Measurements from ENCODE around the gene CDK5RAP2.

CDK5RAP2 gene

DNA sequence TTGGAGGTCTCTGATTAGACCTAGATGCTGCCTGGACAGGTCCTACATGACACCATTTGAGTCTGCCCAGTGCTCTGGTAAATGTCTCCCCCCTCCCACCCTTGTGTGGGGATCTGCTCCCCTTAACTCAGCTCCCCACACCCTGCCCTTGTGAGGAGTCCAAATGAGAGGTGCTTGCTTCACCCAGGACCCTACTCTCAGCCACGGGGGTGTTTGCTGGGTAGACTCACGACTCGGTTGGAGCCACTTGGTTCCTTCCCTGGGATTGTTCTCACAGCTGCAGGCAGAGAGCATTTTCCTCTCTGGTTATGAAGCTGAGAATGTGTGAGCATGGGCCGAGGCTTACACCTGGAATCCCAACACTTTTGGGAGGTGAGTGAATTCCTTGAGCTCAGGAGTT lies 204.7 kb downstream of the CDK5RAP2 start:
- no peak for DNase-seq

DNA sequence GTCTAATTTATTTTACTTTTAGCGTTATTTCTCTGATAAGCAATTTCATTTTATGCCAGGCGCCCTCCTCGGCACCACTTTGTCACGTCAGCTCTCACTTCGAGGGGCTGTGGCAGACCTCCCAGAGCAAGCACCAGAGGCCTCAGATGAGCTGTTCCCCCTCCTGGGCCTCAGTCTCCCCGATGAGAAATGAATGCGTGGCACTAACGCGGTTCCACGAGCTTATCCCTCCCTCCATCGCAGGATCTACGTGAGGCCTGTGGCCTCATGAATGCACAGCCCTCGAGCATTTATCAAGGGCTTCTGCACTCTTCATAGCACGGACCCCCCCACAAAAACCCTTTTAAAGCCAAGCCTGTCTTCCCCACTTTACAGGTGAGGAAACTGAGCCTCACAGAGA lies 205.2 kb downstream of the CDK5RAP2 start:
- no peak for DNase-seq

DNA sequence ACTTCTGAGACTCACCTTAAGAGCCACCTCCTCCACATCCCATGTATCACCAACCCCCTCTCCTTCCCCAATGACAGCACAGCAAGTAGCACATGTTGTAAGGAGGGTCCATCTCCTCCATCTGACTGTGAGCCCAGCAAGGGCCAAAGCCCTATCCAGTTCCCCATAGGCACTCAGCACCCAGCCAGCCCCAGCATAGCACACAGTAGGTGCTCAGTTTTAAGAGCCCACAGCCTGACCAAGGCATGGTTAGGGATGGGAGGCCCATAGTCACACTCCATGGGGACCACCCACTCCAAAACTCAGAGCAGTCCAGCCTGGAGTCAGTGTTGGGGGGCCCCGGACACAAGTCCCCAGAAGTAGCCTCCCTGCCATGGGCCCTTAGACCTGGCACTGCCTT lies 205.7 kb downstream of the CDK5RAP2 start:
- no peak for DNase-seq

DNA sequence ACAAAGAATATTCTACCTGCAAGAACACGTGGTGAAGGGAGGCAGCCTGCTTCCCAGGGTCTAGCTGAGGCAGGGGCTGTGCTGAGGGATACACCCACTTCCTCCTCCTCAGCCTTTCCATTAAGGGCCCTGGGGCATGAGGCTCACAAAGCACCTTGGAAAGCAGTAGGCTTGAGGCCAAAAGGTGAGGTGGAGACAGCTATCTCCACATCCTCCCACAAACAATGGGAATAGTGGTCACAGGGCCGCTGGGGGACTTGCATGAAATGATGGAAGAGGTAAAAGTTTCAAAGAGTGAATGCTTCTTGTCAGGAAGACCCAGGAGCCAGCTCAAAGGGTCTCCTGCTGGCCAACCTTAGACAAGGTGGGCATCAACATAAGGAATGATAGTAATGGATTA lies 207.9 kb downstream of the CDK5RAP2 start:
- no peak for DNase-seq

DNA sequence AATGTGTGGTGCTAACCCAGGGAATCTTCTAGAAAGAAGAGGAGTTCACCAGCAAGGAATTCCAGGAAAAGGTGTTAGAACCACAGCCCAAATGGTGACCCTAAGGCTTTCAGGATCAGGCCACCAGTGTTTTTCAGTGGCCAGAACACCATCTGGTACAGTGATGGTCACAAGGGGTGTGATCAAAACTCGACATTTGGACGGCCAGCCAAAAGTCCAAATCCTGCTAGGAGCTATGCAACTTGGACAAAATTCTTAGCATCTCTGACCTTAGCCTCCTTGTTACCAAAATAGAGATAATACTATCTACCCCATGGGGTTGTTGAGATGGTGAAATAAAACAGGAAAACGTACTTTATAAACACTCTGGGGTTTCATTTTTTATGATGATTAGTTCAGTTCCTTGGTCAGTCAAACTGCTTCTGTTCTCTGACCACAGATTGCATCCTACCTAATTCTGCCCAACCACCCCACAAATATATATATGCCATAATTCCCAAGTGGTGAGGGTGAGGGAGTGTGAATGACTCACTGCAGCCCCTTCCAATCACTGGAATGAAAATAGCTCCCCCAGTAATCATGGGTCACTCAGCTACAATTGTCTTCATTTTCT lies 210.3 kb downstream of the CDK5RAP2 start:
- DNase-seq: no peak

DNA sequence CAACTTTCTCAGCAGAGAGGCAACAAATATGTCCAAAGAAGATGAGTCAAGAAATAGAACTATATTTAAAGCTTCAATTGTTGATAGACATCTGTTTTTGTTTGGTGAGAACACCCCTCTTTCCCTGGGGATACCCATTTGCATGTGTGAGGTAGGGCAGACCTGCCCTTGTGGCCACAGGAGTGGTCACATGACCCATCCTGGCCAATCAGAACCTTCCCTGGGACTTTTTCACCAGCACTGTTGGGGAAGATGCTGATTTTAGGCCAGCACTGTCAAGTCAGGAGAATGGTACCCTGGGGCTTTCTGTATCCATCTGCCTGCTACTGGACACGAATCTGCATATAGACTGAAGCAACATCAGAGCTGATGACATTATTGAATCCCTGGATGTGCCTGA lies 211.2 kb downstream of the CDK5RAP2 start:
- DNase-seq: no peak

DNA sequence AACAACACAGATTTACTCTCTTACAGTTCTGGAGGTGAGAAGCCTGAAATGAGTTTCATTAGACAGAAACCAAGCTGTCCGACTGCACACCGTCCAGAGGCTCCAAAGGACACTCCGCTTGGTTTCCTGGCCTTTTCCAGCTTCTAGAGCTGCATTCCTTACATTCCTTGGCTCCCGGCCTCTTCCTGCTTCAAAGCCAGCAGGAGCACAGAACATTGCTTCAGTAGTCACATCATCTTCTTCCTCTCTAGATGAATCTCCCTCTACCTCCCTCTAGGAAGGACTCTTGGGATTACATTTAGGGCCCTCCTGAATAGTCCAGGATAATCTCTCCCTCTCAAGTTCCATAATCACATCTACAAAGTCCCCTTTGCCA lies 213.3 kb downstream of the CDK5RAP2 start:
- DNase-seq: no peak

DNA sequence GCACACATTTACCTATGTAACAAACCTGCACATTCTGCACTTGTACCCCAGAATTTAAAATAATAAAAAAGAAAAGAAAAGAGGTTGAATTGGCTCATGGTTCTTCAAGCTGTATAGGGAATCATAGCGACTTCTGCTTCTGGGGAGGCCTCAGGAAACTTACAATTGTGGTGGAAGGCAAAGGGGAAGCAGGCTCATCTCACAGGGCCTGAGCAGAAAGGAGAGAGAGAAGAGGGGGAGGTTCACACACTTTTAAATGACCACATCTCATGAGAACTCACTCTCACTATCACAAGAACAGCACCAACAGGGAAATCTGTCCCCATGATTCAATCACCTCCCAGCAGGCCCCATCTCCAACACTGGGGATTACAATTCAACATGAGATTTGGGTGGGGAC lies 214.6 kb downstream of the CDK5RAP2 start:
- no peak for DNase-seq

DNA sequence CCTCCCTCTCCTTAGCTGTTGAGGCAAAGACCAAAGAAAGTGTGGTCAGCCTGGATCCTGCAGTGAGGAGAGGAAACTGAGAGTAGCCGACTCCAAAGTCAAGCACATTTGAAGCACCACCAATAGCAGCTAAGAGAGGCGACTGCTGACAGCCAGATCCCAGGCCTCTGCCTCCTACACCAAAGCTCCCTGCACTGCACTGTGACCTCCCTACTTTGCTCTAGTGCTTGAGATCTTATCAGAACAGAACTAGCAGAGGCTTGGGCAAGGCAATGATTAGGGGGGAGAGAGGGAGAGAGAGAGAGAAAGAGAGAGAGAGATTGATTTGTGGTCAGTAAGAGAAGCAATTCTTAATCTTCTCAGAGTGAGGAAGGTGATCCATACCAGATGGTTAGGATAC lies 216.3 kb downstream of the CDK5RAP2 start:
- DNase-seq: no peak

DNA sequence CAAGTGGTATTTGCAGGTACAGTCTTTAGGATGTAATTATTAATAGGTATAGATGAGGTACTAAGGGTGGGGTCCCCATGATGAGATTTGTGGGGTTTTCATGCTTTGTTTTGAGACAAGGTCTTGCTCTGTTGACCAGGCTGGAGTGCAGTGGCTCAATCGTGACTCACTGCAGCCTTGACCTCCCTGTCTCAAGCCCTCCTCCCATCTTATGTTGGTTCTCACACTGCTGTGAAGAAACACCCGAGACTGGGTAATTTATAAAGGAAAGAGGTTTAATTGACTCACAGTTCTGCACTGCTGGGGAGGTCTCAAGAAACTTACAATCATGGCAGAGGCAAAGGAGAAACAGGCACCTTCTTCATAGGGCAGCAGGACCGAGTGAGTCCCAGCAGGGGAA lies 217.5 kb downstream of the CDK5RAP2 start:
- DNase-seq: no peak

DNA sequence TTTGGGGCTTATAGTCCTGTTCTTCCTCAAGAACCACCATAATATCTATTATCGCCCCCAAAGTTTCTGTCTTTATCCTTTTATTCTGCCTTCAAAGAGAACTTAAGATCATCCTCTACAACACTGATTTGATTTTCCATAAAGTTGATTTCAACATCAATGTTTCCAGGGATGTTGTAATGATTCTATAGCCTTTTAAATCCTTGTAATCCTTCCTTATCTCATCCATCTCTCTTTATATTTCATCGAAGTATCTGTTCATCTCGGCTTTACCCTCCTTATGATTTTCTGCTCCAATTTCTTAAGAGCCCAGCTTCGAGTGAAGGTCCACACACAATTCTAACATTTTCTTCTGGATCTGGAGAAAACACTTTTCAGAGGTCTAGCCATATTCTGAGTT lies 218.4 kb downstream of the CDK5RAP2 start:
- no peak for DNase-seq

DNA sequence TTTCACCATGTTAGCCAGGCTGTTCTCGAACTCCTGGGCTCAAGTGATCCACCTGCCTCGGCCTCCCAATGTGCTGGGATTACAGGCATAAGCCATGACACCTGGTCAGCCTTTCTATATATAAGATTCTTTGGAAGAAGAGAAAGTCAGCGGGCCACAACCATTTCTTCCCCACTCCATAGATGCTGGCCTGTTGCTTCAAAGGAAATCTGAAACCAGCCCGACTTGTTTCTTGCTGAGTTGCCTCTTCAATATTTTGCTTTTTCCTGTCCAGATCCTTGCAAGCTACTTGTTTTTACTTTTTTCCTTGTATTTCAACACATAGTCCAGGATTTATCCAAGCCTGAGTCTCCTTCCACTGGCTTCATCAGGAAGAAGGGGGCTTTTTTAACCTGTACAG lies 219.5 kb downstream of the CDK5RAP2 start:
- no peak for DNase-seq

DNA sequence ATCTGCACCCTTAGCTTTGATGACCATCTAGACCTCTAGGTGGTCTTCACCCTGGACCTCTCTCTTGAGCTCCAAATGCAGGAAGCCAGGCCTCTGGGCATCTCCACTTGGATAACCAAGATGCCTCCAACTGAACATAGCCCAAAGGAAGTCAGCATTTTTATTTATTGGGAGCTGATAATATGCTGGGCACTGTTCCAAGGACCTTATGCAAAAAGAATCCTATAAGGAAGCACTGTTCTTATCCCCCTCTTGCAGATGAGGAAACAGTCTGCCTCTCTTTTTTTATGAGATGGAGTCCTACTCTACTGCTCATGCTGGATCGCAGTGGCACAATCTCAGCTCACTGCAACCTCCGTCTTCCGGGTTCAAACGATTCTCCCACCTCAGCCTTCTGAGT lies 219.9 kb downstream of the CDK5RAP2 start:
- no peak for DNase-seq

DNA sequence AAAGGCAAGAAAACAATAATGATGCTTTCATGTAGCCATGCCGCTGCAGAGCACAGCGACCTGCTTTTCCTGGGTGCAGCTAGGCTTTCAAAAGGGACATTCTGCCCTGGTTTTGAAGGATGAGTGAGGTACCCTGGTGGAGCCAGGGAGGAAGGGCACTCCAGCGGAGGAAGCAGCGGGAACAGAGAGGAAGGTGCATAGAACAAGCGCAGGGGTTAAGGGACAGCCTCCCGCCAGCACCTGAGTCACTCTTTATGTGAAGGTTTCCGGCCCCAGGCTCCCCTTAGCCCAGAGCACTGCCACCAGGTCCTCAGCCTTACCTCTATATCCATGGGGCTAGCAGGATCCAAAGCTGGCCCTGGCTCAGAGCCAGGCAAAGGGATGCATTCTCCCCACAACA lies 221.1 kb downstream of the CDK5RAP2 start:
- no peak for DNase-seq

DNA sequence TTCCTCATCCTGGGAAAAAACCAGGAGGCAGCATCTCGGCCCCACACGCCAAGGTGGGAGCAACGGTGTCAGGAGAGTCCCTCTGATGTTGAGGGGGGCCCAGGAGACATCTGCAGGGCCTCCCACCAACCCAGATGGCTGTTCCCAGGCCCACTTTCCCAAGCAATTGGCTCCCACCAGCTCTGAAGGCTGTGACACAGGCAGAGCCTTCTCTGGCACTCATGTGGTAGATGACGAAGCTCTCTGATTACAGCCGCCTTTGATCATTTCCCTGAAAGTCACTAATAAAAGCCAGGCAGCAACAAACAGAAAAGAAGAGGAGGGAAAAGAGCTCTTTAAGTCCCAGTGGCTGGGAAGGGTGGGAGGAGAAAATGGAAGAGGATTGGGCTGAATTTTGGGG lies 226.5 kb downstream of the CDK5RAP2 start:
- no peak for DNase-seq

DNA sequence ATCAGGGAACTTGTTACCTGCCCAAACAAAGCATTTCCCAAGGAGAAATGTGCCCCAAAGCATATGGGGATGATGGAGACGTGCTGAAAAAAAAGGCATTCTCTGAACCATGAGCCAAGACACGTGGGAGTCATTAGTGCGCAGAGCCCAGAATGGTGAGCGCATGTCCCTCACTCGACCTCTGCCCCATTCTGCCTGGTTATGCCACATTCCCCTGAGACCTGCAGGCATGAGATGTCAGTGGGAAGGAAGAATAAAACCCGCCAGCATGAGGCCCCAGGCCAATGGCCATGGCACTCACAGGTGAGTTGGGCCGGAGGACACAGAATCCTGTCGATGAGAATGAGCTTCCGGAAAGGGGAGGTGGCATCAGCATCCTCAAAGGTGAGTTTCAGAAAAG lies 228.9 kb downstream of the CDK5RAP2 start:
- DNase-seq: no peak

DNA sequence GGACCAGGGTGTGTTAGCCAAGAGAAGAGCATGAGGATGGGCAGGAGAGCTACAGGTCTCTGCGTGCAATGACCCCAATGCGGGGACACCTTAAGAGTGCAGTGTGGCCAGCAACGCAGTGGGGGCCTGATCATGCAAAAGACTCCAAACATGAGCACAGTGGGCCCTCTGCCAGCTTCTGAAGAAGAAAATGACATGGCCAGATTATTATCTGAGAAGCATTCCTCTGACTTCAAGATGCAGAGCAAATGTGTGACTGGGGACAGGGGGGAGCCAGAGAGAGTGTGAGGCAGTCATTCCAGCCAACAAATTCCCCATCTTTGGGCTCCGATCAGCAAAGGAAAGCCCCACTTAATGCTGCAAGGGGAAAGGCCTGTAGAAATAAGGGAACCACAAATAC lies 229.4 kb downstream of the CDK5RAP2 start:
- no peak for DNase-seq

DNA sequence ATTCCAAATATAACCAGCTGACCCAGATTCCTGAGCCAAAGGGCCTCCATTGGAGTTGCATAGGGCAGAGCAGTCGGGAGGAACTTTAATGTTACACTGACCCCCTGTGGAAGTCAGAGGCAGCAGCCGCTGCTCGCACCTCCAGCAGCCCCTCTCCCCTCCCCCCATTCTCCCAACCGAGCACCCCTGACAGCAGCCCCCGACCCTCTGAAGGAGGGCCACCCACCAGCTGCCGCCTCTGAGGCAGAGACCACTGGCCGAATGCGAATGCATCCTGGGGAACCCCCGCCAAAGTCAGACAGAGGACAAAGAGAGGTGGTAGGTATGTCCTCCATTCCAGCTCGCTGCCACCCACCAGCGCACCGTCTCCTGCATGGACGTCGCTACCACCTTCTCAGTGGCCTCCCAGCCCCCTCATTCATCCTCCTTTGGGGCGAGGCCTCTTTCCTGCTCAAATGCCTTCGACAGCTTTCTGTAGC lies 231.0 kb downstream of the CDK5RAP2 start:
- DNase-seq: no peak

DNA sequence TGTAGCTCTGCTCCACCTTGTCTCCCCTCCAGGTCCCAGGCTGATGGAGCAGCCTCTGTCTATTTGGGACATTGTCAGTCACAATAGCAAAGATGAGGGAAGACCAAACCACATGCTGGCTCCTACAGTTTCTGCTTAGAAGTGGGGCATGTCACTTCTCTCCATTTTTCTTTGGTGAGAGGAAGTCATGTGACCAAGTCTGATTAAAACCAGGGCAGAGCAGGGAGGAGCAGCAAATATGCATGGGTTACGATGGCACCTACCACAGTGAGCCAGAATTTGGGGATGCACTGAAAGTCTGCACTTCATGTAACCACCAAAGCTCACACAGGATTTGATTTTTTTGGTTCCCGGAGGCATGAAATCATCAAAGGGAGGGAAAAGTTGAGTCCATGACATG lies 234.6 kb downstream of the CDK5RAP2 start:
- DNase-seq: no peak

DNA sequence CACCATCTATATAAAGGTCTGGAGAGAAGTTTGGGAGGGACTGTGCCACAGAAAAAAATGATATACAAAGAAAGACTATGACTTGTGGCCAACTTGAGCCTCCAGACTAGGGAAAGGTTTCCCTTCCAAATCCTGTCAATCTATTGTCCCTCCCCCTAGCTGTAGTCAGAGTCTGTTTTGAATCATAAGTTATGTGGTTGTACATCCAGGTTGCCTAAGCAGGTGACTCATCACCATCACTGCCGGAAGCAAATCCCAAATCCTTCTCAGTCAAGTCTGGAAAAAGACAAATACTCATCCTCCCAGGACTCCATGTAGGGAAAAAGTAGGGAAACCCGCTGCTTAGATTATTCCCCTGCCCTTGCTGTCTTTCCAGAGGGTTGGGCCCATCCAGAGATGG lies 235.7 kb downstream of the CDK5RAP2 start:
- no peak for DNase-seq

DNA sequence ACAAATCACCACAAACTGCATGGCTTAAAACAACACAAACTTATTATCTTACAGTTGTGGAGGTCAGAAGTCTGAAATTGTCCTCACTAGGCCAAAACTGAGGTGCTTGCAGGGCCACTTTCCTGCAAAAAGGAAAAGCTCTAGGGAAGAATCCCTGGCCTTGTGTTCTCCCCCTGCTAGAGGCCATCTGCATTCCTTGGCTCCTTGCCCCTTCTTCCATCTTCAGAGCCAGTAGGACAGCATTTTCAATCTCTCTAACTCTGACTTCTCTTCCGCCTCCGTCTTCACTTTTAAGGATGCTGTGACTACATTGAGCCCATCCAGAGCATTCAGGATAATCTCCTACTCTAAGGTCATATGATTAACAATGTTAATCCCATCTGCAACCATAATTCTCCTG lies 236.6 kb downstream of the CDK5RAP2 start:
- no peak for DNase-seq

All from CD4-positive, alpha-beta T cell treated with Interferon alpha-2 for 1 hour (primary cell).